Endodermal cell (in vitro differentiated cells): Measurements from ENCODE around the gene HLA-DOA. TPM values are rescaled to one million over a fixed set of nuclear protein-coding genes. Genes with fewer than 3 reads are reported as not detected.

Experiments used
- DNase-seq: peaks from one replicate; pipeline ENCODE4 v3.0.0-alpha.2; 2017
- H3K27ac ChIP-seq: 2 replicates; pipeline ENCODE4 v1.5.1; 2013; ENCODE audit warnings: mild to moderate bottlenecking, low read depth, low read length, moderate library complexity
- H3K27me3 ChIP-seq: 2 replicates; pipeline ENCODE4 v1.6.1; 2013; ENCODE audit warnings: mild to moderate bottlenecking, low read length, moderate library complexity; ENCODE audit not compliant: insufficient read depth, control insufficient read depth, poor library complexity, severe bottlenecking
- H3K36me3 ChIP-seq: 2 replicates; pipeline ENCODE4 v1.7.0; 2013; ENCODE audit warnings: mild to moderate bottlenecking, low read length, moderate library complexity; ENCODE audit not compliant: control insufficient read depth, insufficient read depth
- H3K4me1 ChIP-seq: one replicate; pipeline ENCODE4 v1.7.0; 2013; ENCODE audit warnings: low read length; ENCODE audit not compliant: control insufficient read depth, insufficient read depth
- H3K4me3 ChIP-seq: 2 replicates; pipeline ENCODE4 v1.5.1; 2013; ENCODE audit warnings: mild to moderate bottlenecking, low read length, moderate library complexity
- H3K9ac ChIP-seq: 2 replicates; pipeline ENCODE4 v1.6.1; 2013; ENCODE audit warnings: mild to moderate bottlenecking, low read length, moderate library complexity; ENCODE audit not compliant: poor library complexity, severe bottlenecking; ENCODE audit errors: extremely low read depth
- H3K9me3 ChIP-seq: 2 replicates; pipeline ENCODE4 v1.6.1; 2013; ENCODE audit warnings: mild to moderate bottlenecking, low read length, moderate library complexity; ENCODE audit not compliant: control insufficient read depth
- H3K27ac Mint-ChIP-seq: 2 replicates; pipeline ENCODE4 v1.8.0; 2020; ENCODE audit warnings: mixed read lengths
- H3K27me3 Mint-ChIP-seq: 2 replicates; pipeline ENCODE4 v1.8.0; 2021; ENCODE audit warnings: mild to moderate bottlenecking, mixed read lengths; ENCODE audit not compliant: insufficient read depth
- H3K36me3 Mint-ChIP-seq: 2 replicates; pipeline ENCODE4 v1.8.0; 2020; ENCODE audit warnings: low read depth, mixed read lengths
- H3K4me1 Mint-ChIP-seq: 2 replicates; pipeline ENCODE4 v1.8.0; 2020; ENCODE audit warnings: mixed read lengths
- H3K4me3 Mint-ChIP-seq: 2 replicates; pipeline ENCODE4 v1.8.0; 2020; ENCODE audit warnings: mild to moderate bottlenecking, moderate library complexity, mixed read lengths
- H3K9me3 Mint-ChIP-seq: 2 replicates; pipeline ENCODE4 v1.8.0; 2020; ENCODE audit warnings: mild to moderate bottlenecking, mixed read lengths
- WGBS, 2 experiments: methylation state at CpG; one replicate each; pipeline versions ENCODE4 v1.1.5 to v1.1.7; 2013; ENCODE audit warnings: missing lambda C conversion rate in 2 of 2, mixed read lengths in 1 of 2; ENCODE audit not compliant: insufficient coverage in 1 of 2, insufficient read length in 1 of 2; 5-methylcytosine and 5-hydroxymethylcytosine counted together
- total RNA-seq, 2 donors: library from RNA; stranded (reverse); fragmentation: NEBNext Ultra II Directional in 1 of 2; extraction: Animal tissue kit (Norgen Biotek cat#: 25700) in 1 of 2; gene quantifications; 2 replicates in 1 of 2; 3 replicates in 1 of 2; pipeline ENCODE4 v1.2.1, GENCODE V29; 2021
- TF ChIP-seq, protein P1 (sequence below): fragments of 200-600 bp; sonication (generic); conservative IDR thresholded peaks from 2 replicates; pipeline ENCODE4 v1.5.0; 2021; ENCODE audit warnings: antibody characterized with exemption, mild to moderate bottlenecking

HLA-DOA gene
- total RNA-seq, 2 donors from 2014 or later, result 10.6 to 11.1 TPM

DNA sequence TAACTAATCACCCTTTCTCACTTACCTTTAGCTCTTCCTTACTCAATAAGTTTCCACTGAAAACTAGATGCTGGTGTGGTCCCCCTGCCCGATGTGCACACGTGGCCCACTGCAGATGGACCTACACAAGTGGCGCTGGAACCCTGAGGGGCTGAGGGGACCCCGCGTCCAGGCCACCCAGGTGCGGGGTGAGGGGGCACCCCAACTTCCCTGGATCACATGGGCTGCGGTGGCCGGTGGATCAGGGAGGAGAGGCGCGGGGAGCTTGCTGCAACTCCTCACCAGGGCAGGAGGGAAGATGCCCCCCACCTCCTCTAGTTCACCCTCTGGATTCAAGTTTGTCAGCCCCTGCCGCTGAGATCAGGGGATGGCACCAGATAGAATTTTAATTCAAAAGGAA, 12.5 kb upstream of the HLA-DOA start:
- Histone ChIP-seq H3K4me3 (no peak overlapping the region), H3K36me3 (no peaks in the 10 kb centered on the region), H3K9me3 (no peaks in the 10 kb centered on the region), H3K4me1 (no peaks in the 10 kb centered on the region), H3K27ac (no peak overlapping the region), H3K9ac (no peak overlapping the region), H3K27me3 (peaks cover 26% of the 10 kb centered on the region)
- H3K36me3 Mint-ChIP-seq, result no peaks in the 10 kb centered on the region
- DNase-seq, result no peak
- no peaks in the 10 kb centered on the region for H3K9me3 Mint-ChIP-seq
- H3K4me1 Mint-ChIP-seq, result peaks cover 14% of the 10 kb centered on the region
- TF ChIP-seq, protein P1, sequence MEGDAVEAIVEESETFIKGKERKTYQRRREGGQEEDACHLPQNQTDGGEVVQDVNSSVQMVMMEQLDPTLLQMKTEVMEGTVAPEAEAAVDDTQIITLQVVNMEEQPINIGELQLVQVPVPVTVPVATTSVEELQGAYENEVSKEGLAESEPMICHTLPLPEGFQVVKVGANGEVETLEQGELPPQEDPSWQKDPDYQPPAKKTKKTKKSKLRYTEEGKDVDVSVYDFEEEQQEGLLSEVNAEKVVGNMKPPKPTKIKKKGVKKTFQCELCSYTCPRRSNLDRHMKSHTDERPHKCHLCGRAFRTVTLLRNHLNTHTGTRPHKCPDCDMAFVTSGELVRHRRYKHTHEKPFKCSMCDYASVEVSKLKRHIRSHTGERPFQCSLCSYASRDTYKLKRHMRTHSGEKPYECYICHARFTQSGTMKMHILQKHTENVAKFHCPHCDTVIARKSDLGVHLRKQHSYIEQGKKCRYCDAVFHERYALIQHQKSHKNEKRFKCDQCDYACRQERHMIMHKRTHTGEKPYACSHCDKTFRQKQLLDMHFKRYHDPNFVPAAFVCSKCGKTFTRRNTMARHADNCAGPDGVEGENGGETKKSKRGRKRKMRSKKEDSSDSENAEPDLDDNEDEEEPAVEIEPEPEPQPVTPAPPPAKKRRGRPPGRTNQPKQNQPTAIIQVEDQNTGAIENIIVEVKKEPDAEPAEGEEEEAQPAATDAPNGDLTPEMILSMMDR, result no peak
- H3K4me3 Mint-ChIP-seq, result no peak overlapping the region
- peaks cover 21% of the 10 kb centered on the region for H3K27me3 Mint-ChIP-seq
- 84 to 96% methylated on average over 4 to 11 of the region's 11 CpGs for WGBS, 2 experiments
- H3K27ac Mint-ChIP-seq, result no peak overlapping the region

DNA sequence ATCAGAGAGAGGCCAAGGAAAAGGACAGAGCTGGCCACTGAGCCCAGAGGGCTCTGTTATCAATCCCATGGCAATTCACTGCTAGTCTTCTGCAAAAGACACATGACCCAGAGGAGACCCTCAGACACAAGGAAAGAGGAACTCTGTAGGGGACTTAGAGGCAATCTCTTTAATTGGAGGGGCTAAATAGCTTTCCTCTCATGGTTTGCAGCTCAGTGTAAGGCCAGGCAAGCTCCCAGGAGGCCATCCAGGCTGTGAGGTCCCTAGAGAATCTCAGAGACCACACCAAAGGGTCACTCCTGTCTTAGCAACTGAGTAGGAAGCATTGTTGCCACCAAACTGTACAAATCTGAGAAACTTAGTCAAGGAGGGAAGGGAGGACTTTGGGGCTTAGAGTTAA, 10.0 kb upstream of the HLA-DOA start:
- Histone ChIP-seq H3K4me3 (no peak overlapping the region), H3K9me3 (no peaks in the 10 kb centered on the region), H3K36me3 (no peaks in the 10 kb centered on the region), H3K27me3 (peaks cover 8% of the 10 kb centered on the region), H3K27ac (no peak overlapping the region), H3K9ac (no peak overlapping the region), H3K4me1 (no peaks in the 10 kb centered on the region)
- Mint-ChIP-seq H3K27me3 (peaks cover 9% of the 10 kb centered on the region), H3K9me3 (no peaks in the 10 kb centered on the region), H3K36me3 (no peaks in the 10 kb centered on the region), H3K4me1 (peaks cover 16% of the 10 kb centered on the region), H3K27ac (no peak overlapping the region), H3K4me3 (no peak overlapping the region)
- TF ChIP-seq, protein P1, result no peak
- no peak for DNase-seq

DNA sequence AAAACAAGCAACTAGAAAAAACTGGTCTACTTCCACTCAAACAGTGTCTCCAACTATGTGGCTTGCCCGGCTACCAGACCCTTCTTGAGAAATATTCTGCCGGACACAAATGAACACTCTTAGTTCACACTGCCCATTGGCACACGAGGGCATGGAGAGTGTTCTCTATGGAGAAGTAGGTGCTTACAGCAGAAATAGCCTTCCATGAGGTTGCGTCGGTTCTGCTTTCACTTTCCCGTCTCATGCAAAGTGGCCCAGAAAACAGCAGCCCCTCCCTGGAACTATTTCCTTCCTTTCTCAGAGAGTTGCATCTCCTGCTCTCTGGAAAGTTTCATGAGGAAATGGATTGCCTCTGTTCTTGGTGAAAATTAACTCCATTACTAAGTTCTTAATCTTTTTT, 9.5 kb upstream of the HLA-DOA start:
- H3K9ac ChIP-seq, result no peak overlapping the region
- H3K27me3 Mint-ChIP-seq, result peaks cover 9% of the 10 kb centered on the region
- H3K4me1 ChIP-seq, result no peaks in the 10 kb centered on the region
- H3K36me3 ChIP-seq, result no peaks in the 10 kb centered on the region
- no peak overlapping the region for H3K27ac Mint-ChIP-seq
- H3K9me3 Mint-ChIP-seq, result no peaks in the 10 kb centered on the region
- no peaks in the 10 kb centered on the region for H3K36me3 Mint-ChIP-seq
- 50 to 76% methylated on average over 2 to 6 of the region's 6 CpGs for WGBS, 2 experiments
- H3K4me3 Mint-ChIP-seq, result no peak overlapping the region
- TF ChIP-seq, protein P1, result no peak
- H3K4me3 ChIP-seq, result no peak overlapping the region
- H3K9me3 ChIP-seq, result no peaks in the 10 kb centered on the region
- H3K27ac ChIP-seq, result no peak overlapping the region
- no peak for DNase-seq
- peaks cover 16% of the 10 kb centered on the region for H3K4me1 Mint-ChIP-seq
- peaks cover 8% of the 10 kb centered on the region for H3K27me3 ChIP-seq
